ENCODE results near the gene NRXN3. TPM values are rescaled to one million over a fixed set of nuclear protein-coding genes. Genes with fewer than 3 reads are reported as not detected.
"Not testable (repeated sequence)": the region's sequence is repeated elsewhere in the genome, so short reads cannot be mapped to it uniquely, and the experiment has no call there.

NRXN3 gene
- total RNA-seq, 1 donor = 0.27 TPM

- DNase-seq (ENCODE audit: low read depth in 2 of 3, low spot score in 2 of 3) = no peak
Measured at GRCh38 chr14:78383060-78383459, 212.9 kb downstream of the NRXN3 start.

- DNase-seq (ENCODE audit: low read depth in 2 of 3, low spot score in 2 of 3) = no peak
Measured at GRCh38 chr14:78398216-78398615, 228.0 kb downstream of the NRXN3 start.

GRCh38 chr14:78399316-78399889 is 229.2 kb downstream of the NRXN3 start:
- peak in 2 of 3 donors; percentile 13 to 47 for DNase-seq (ENCODE audit: low read depth in 2 of 3, low spot score in 2 of 3)

DNA sequence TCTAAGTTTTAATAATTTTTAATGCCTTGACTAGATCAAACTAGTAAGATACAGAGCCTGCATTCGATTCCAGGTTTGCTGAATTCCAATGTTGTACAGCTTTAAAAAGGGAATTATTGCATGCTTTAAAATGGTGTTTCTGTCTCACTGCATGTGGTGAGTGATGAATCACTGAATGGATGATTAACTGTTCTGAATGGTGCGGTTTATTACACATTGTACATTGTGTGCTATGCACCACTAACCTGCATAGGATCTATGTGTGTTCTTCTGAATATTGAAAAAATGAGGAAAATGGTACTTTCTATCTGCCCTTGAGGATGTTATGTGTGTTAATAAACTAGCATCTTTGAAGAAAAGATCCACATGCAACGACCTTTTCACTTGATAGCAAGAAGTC is 231.7 kb downstream of the NRXN3 start:
- no peak for DNase-seq (ENCODE audit: low read depth in 2 of 3, low spot score in 2 of 3)

DNA sequence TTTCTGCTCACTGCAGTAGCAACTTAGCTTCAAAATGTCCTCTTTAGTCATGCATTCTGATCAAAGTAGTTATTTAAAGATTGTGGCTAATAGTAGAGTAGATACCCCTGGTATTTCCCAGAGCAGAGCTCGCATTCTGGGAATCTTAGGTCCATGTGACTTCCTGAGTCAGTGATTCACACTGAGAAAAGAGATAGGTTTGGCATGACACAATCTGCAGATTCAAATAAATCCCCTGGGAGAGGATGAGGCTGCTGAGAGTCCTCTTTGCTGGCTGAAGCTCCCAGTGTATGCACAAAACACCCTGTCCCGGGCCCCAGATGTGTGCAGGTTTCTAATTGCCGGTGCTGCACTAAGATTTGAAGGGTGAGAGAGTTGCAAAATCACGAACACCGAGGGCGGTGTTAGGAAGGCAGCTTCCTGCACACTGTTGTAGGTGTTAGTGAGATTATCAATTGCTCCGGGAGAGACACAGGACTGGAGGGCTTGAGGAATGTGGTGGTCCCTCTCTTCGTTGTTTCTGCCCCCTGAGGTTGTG is 233.2 kb downstream of the NRXN3 start:
- no peak for DNase-seq (ENCODE audit: low read depth in 2 of 3, low spot score in 2 of 3)

GRCh38 chr14:78405079-78405856 is 235.1 kb downstream of the NRXN3 start:
- DNase-seq (ENCODE audit: low read depth in 2 of 3, low spot score in 2 of 3) = no peak

DNA sequence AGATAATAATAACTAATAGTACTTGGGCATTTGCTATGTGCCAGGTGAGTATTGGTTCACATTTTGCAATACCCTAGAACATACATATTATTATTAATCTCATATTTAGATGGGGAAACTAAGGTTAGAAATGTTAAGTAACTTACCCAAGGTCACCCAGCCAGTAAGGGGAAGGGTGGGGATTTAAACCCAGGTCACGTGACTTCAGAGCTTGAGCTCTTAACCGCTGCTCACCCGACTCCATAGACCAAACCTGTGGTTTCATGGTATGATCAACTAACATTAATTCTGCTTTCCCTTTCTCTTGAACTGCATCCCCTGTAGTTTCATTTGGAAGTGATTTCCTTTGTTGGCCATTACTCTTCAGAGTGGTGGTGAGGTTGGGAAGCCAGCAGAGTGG is 242.3 kb downstream of the NRXN3 start:
- no peak for DNase-seq (ENCODE audit: low read depth in 2 of 3, low spot score in 2 of 3)

DNA sequence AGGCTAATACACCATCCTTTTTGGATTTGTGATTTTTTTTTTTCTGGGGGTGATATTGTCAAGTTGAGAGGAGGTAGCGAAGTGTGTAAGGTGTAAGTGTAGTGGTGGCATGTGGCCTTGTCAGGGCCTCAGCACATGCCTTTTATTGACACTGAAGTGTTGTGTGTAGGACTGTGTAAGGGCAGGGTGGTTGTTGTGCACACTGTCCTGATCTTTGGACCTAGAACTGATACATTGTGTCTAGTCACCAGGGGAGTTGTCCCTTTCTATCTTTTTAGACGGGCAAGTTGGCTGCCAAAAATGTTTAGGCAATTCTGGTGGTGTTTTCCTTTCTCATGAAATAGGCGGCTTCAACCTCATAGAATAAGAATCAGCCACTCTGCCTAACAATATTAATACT is 244.0 kb downstream of the NRXN3 start:
- no peak for DNase-seq (ENCODE audit: low read depth in 2 of 3, low spot score in 2 of 3)

GRCh38 chr14:78417532-78417931 is 247.4 kb downstream of the NRXN3 start:
- DNase-seq (ENCODE audit: low read depth in 2 of 3, low spot score in 2 of 3) = no peak

- no peak for DNase-seq (ENCODE audit: low read depth in 2 of 3, low spot score in 2 of 3)
Measured at GRCh38 chr14:78424311-78424710, 254.1 kb downstream of the NRXN3 start.

- DNase-seq (ENCODE audit: low read depth in 2 of 3, low spot score in 2 of 3) = no peak
Measured at GRCh38 chr14:78425330-78425729, 255.2 kb downstream of the NRXN3 start.

- DNase-seq (ENCODE audit: low read depth in 2 of 3, low spot score in 2 of 3) = no peak
Measured at GRCh38 chr14:78425782-78426181, 255.6 kb downstream of the NRXN3 start.

GRCh38 chr14:78432046-78432445 is 261.9 kb downstream of the NRXN3 start:
- DNase-seq (ENCODE audit: low read depth in 2 of 3, low spot score in 2 of 3) = no peak

- not testable (repeated sequence) for DNase-seq (ENCODE audit: low read depth in 2 of 3, low spot score in 2 of 3)
Measured at GRCh38 chr14:78437448-78437847, 267.3 kb downstream of the NRXN3 start.

DNA sequence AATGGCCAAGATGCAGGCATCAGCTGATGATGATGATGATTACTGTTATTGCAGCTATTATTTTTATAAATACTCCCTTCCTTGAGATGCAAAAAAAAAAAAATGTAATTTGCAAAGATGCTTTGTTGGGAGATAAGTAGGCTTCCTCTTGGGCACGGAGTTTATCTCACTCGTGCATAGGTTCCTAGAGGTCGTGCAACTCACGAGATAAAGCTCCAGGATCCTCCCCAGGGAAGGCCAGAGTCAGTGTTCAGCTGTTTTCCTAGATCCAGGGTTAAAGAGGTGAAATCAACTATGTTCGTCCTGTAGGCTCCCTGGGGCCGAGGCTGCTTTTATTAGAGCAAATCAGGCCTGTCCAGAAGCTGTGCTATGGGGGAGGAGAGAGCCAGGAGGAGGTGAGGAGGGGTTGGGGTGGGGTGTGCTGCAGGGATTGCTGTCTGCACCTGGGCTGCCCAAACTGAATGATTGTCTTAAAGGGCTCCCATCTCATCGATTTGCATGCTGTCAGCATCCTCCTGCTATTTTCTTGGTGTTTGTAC is 270.3 kb downstream of the NRXN3 start:
- no peak for DNase-seq (ENCODE audit: low read depth in 2 of 3, low spot score in 2 of 3)

DNA sequence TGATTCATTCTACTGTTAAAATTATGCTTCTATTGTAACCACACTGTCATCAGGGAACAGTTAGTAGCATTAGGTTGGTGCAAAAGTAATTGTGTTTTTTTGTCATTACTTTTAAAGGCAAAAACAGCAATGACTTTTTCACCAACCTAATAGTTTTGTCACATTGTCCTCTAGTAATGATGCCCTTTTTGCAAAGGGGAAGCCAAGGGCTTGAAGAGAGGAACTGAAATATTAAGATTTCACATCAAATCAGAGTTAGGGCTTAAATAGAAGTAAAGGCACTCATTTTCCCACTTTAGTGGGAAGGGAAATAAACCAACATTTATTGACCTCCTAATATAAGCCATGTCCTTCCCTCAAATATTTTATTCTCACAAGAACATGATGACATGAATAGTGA is 273.7 kb downstream of the NRXN3 start:
- no peak for DNase-seq (ENCODE audit: low read depth in 2 of 3, low spot score in 2 of 3)

- DNase-seq (ENCODE audit: low read depth in 2 of 3, low spot score in 2 of 3) = no peak
Measured at GRCh38 chr14:78445275-78445674, 275.1 kb downstream of the NRXN3 start.

DNA sequence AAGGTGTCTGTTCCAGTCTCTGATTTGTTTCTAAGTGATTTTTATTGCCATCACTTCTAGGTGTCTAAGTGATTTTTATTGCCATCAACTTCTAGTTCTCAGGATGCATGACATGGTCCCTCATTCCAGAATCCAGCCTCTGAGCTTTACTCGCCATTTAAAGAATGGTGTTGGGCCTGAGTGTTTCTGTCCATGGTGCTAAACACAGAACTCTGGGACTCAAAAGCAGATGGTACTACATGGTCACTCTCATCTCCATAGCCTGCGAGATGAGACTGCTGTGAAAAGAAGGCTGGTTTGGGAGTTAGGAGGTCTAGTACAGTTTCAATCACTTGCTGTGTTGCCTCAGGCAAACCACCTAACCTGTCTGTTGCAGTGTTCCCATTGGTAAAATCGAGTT is 276.6 kb downstream of the NRXN3 start:
- peak in 1 of 3 donors; percentile 3 for DNase-seq (ENCODE audit: low read depth in 2 of 3, low spot score in 2 of 3)

GRCh38 chr14:78448164-78449094 is 278.3 kb downstream of the NRXN3 start:
- peak in 2 of 3 donors; percentile 25 to 53 for DNase-seq (ENCODE audit: low read depth in 2 of 3, low spot score in 2 of 3)

DNA sequence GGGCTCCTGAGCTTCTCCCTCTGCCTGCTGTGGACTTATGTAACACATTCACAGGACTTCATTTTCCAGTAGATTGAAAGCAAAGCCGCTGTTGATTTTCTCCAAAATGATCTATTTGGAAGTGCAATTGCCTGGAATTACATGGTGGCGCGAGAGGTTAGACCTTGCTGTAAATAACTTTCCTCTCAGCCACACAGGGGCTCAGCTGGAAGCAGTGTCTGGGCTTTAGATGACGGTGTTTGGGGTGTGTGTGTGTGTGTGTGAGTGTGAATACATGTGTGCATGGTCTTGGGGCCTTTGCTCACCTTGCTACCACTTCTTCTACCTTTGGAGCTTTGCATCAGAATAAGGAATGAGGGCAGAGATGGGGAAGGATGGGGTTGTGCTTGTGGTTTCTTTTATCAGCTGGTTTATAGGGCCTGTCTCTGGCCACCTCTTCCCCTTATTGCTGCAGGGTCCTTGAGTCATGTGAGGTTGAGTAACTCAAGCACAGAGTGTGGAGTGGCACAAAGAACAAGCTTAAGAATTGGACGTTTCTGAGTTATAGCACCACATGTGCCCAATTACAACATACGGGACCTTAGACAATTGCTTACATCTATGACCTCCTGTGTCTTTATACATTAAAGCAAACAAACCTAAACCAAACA is 280.6 kb downstream of the NRXN3 start:
- DNase-seq (ENCODE audit: low read depth in 2 of 3, low spot score in 2 of 3) = peak in 1 of 3 donors; percentile 2
